ENCODE results near the gene PLCD1.

GRCh38 chr3:38009807-38010591 lies 19.4 kb downstream of the PLCD1 start:
- TF ChIP-seq, protein P1, sequence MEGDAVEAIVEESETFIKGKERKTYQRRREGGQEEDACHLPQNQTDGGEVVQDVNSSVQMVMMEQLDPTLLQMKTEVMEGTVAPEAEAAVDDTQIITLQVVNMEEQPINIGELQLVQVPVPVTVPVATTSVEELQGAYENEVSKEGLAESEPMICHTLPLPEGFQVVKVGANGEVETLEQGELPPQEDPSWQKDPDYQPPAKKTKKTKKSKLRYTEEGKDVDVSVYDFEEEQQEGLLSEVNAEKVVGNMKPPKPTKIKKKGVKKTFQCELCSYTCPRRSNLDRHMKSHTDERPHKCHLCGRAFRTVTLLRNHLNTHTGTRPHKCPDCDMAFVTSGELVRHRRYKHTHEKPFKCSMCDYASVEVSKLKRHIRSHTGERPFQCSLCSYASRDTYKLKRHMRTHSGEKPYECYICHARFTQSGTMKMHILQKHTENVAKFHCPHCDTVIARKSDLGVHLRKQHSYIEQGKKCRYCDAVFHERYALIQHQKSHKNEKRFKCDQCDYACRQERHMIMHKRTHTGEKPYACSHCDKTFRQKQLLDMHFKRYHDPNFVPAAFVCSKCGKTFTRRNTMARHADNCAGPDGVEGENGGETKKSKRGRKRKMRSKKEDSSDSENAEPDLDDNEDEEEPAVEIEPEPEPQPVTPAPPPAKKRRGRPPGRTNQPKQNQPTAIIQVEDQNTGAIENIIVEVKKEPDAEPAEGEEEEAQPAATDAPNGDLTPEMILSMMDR (IDR thresholded peaks at IDR 0.05; ENCODE audit: insufficient read depth, low read depth, low read length) = no peak
- no peak for TF ChIP-seq EZH2 (IDR thresholded peaks at IDR 0.05; ENCODE audit: insufficient read depth, low read length)
